GM12892 (cell line): ENCODE measurements around the gene SOBP.

Source experiments
- POLR2A ChIP-seq: IDR thresholded peaks from 2 replicates; pipeline ENCODE4 v1.6.1; 2011; ENCODE audit warnings: low read depth, low read length, control low read depth
- POLR2AphosphoS5 ChIP-seq: IDR thresholded peaks from 2 replicates; pipeline ENCODE4 v1.6.1; 2011; ENCODE audit warnings: low read depth, low read length, control low read depth
- TAF1 ChIP-seq: IDR thresholded peaks from 2 replicates; pipeline ENCODE4 v1.6.1; 2011; ENCODE audit warnings: low read depth, mild to moderate bottlenecking, control low read depth, low read length, borderline replicate concordance

DNA sequence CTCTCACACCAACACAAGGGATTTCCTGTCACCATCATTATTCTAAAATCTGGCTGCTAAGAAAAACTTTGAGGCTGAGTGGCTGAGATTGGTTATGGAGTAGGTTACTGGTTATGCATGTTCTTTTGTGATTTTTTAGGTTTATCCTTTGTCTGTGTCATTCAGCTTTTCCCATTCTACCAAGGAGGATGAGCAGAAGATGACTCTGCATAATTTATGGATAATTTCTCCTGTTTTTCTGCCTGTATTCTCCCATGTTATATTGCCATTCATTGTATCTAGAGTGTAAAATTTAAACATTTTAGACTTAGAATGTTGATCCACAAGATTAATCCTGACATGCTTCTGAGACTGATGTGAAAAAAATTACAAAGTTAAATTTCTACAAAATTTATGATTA, 67.8 kb downstream of the SOBP start:
- TF ChIP-seq POLR2AphosphoS5 (no peak), POLR2A (no peak), TAF1 (no peak)
